GM21576 (cell line): ENCODE measurements around the gene ALPL.
"Not testable (repeated sequence)": the region's sequence is repeated elsewhere in the genome, so short reads cannot be mapped to it uniquely, and the experiment has no call there.

Source experiments
- ATAC-seq: cut with Tn5 transposase; IDR thresholded peaks from one replicate; pipeline ENCODE4 v1.9.1; 2021; ENCODE audit warnings: mild to moderate bottlenecking, moderate library complexity; ENCODE audit not compliant: unreplicated experiment

Gene ALPL

GRCh38 chr1:21509351-21510112 lies at the start of gene ALPL:
TSS of gene ALPL (plus strand) at chr1:21509423. CDS start at chr1:21554082, 44,659 bp downstream.
- ATAC-seq: no peak

- ATAC-seq: not testable (repeated sequence)
These were observed 44.1 kb upstream of the ALPL start for GRCh38 chr1:21465127-21465526.

- not testable (repeated sequence) for ATAC-seq
These were observed 41.3 kb upstream of the ALPL start for GRCh38 chr1:21467946-21468345.

GRCh38 chr1:21468599-21468998 lies 40.6 kb upstream of the ALPL start:
- ATAC-seq: no peak

GRCh38 chr1:21469581-21469980 lies 39.6 kb upstream of the ALPL start:
- ATAC-seq: no peak

- ATAC-seq: no peak
These were observed 36.4 kb upstream of the ALPL start for GRCh38 chr1:21472861-21473260.

GRCh38 chr1:21478356-21478755 lies 30.9 kb upstream of the ALPL start:
- no peak for ATAC-seq

GRCh38 chr1:21483881-21484280 lies 25.3 kb upstream of the ALPL start:
- ATAC-seq: not testable (repeated sequence)

- no peak for ATAC-seq
These were observed 20.1 kb upstream of the ALPL start for GRCh38 chr1:21489146-21489545.

- no peak for ATAC-seq
These were observed 18.3 kb upstream of the ALPL start for GRCh38 chr1:21490774-21491487.

- ATAC-seq: no peak
These were observed 17.5 kb upstream of the ALPL start for GRCh38 chr1:21491488-21492355.

- no peak for ATAC-seq
These were observed 16.9 kb upstream of the ALPL start for GRCh38 chr1:21492356-21492625.

- ATAC-seq: no peak
These were observed 15.0 kb upstream of the ALPL start for GRCh38 chr1:21494196-21494595.

GRCh38 chr1:21495225-21495820 lies 13.9 kb upstream of the ALPL start:
- ATAC-seq: no peak

GRCh38 chr1:21496063-21496462 lies 13.2 kb upstream of the ALPL start:
- ATAC-seq: no peak

- no peak for ATAC-seq
These were observed 12.3 kb upstream of the ALPL start for GRCh38 chr1:21496886-21497285.

- no peak for ATAC-seq
These were observed 11.7 kb upstream of the ALPL start for GRCh38 chr1:21497466-21498061.

GRCh38 chr1:21499283-21499950 lies 9.8 kb upstream of the ALPL start:
- ATAC-seq: no peak

- no peak for ATAC-seq
These were observed 5.4 kb upstream of the ALPL start for GRCh38 chr1:21503706-21504377.

- ATAC-seq: no peak
These were observed 2.4 kb upstream of the ALPL start for GRCh38 chr1:21506804-21507203.
